Chondrocyte (in vitro differentiated cells): ENCODE measurements around the gene BORCS6. TPM values are rescaled to one million over a fixed set of nuclear protein-coding genes. Genes with fewer than 3 reads are reported as not detected.

ENCODE experiments used
- DNase-seq: peaks from one replicate; pipeline ENCODE4 v3.0.0; 2021; ENCODE audit warnings: mixed read lengths, low spot score
- H3K27ac Mint-ChIP-seq: one replicate; pipeline ENCODE4 v1.8.0; 2021; ENCODE audit warnings: mild to moderate bottlenecking, moderate library complexity, mixed read lengths; ENCODE audit not compliant: unreplicated experiment
- H3K27me3 Mint-ChIP-seq: 2 replicates; pipeline ENCODE4 v1.8.0; 2021; ENCODE audit warnings: low read depth, mixed read lengths
- H3K36me3 Mint-ChIP-seq: 2 replicates; pipeline ENCODE4 v1.8.0; 2021; ENCODE audit warnings: low read depth, mixed read lengths
- H3K4me1 Mint-ChIP-seq: 2 replicates; pipeline ENCODE4 v1.8.0; 2021; ENCODE audit warnings: low read depth, mild to moderate bottlenecking, mixed read lengths
- H3K4me3 Mint-ChIP-seq: one replicate; pipeline ENCODE4 v1.8.0; 2021; ENCODE audit warnings: mild to moderate bottlenecking, moderate library complexity, mixed read lengths; ENCODE audit not compliant: unreplicated experiment
- H3K9me3 Mint-ChIP-seq: 2 replicates; pipeline ENCODE4 v1.8.0; 2021; ENCODE audit warnings: low read depth, mixed read lengths
- total RNA-seq: library from RNA; stranded (reverse); gene quantifications from 3 replicates; pipeline ENCODE4 v1.2.1, GENCODE V29; 2021
- TF ChIP-seq, protein P1 (sequence below): fragments of 200-600 bp; sonication (generic); IDR thresholded peaks from 2 replicates; pipeline ENCODE4 v1.5.0; 2021; ENCODE audit warnings: antibody characterized with exemption, mild to moderate bottlenecking, moderate library complexity

BORCS6 gene
- total RNA-seq, 1 donor from 2014 or later = 8.2 TPM

DNA sequence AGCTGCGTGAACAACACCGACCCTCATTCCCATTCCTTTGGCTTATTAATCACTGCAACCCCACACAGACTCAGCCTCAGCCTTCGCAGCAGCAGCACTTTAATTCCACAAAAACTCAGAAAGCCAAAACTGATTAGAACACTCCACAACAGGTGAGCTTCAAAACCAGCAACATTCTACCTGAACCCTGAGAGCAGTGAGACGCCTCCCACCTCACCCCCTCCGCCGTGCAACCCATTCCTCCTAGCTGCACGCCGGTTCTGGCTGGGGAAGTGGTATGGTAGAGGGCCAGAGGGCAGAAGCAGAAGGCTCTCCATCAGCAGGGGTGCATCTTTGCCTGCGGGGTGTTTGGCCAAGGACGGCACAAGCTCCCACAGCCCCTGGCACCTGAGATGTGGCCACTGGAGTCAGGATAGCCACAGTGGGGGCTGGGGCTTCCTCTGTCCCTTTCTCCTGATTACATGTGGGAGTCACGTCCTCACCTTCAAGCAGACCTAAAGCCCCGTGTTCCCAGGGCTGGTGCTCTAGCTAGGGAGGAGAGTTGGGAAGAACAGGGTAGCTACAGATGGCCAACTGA lies 1.6 kb downstream of the BORCS6 start:
- Mint-ChIP-seq H3K27me3 (no peaks in the 10 kb centered on the region), H3K4me3 (no peak overlapping the region), H3K9me3 (no peaks in the 10 kb centered on the region), H3K27ac (no peak overlapping the region), H3K36me3 (no peaks in the 10 kb centered on the region), H3K4me1 (peaks cover 11% of the 10 kb centered on the region)
- TF ChIP-seq, protein P1, sequence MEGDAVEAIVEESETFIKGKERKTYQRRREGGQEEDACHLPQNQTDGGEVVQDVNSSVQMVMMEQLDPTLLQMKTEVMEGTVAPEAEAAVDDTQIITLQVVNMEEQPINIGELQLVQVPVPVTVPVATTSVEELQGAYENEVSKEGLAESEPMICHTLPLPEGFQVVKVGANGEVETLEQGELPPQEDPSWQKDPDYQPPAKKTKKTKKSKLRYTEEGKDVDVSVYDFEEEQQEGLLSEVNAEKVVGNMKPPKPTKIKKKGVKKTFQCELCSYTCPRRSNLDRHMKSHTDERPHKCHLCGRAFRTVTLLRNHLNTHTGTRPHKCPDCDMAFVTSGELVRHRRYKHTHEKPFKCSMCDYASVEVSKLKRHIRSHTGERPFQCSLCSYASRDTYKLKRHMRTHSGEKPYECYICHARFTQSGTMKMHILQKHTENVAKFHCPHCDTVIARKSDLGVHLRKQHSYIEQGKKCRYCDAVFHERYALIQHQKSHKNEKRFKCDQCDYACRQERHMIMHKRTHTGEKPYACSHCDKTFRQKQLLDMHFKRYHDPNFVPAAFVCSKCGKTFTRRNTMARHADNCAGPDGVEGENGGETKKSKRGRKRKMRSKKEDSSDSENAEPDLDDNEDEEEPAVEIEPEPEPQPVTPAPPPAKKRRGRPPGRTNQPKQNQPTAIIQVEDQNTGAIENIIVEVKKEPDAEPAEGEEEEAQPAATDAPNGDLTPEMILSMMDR = no peak
- DNase-seq = no peak

DNA sequence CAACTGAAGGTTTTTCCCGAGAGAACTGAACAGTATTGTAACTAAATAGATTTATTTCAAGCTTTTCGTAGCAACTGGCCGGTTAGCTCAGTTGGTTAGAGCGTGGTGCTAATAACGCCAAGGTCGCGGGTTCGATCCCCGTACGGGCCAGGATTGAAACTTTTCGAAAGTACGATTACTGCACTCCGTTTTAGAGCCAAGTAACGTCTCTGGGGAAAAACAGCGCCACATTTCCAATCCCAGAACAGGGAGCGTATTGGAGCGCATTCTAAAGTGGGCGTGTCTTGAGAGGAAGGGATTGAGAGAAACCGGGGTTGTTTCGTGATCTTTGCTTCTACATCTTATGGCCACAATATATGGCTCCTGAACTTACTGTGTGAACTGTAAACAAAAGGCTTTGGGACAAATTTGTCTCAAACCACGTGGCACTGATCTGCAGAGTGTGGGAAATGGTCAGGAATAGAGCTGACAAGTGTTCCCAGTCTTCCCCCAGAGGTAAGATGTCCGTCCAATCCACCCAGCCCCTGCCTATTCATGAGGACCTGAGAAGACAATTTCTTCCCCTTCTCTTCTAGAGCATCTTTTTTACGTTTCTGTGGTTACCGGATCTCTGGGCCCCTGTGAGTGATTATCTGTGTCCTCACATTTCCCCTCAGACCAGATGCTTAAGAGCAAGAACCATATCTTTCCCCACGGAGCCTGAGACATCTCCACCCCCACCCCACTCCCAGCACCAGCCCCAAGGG lies 2.3 kb downstream of the BORCS6 start:
- peaks cover 11% of the 10 kb centered on the region for H3K4me1 Mint-ChIP-seq
- H3K27me3 Mint-ChIP-seq = no peaks in the 10 kb centered on the region
- H3K36me3 Mint-ChIP-seq = no peaks in the 10 kb centered on the region
- no peak for DNase-seq
- no peak overlapping the region for H3K27ac Mint-ChIP-seq
- H3K4me3 Mint-ChIP-seq = no peak overlapping the region
- no peaks in the 10 kb centered on the region for H3K9me3 Mint-ChIP-seq
- TF ChIP-seq, protein P1 = no peak

DNA sequence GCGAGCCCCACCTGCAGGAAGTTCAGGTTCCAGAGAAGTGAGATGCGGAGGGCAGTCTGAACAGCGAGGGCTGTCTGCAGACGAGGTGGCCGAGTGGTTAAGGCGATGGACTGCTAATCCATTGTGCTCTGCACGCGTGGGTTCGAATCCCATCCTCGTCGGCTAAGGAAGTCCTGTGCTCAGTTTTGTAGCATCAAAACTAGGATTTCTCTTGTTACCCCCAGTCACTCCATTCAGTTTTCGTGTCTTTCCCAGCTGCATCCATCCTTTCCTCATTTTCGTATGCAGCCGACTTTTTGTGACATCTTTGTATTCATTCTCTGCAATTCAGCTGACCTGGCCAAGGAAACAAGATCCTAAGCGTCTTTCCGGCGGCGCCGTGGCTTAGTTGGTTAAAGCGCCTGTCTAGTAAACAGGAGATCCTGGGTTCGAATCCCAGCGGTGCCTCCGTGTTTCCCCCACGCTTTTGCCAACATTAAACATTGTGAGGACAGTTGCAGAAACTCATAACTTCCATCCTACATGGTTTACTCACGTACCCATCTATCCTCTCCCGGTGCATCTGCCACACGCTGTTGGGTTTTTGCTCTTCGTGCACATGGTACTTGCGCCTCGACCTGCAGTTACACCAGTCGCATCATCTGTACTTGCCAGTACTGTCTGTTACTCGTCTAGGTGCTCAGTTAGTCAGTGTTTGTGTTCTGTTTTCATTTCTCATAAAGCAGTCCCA lies 3.0 kb downstream of the BORCS6 start:
- Mint-ChIP-seq H3K36me3 (no peaks in the 10 kb centered on the region), H3K27ac (no peak overlapping the region), H3K4me3 (no peak overlapping the region), H3K9me3 (no peaks in the 10 kb centered on the region), H3K4me1 (peaks cover 11% of the 10 kb centered on the region), H3K27me3 (no peaks in the 10 kb centered on the region)
- TF ChIP-seq, protein P1 = no peak
- no peak for DNase-seq

DNA sequence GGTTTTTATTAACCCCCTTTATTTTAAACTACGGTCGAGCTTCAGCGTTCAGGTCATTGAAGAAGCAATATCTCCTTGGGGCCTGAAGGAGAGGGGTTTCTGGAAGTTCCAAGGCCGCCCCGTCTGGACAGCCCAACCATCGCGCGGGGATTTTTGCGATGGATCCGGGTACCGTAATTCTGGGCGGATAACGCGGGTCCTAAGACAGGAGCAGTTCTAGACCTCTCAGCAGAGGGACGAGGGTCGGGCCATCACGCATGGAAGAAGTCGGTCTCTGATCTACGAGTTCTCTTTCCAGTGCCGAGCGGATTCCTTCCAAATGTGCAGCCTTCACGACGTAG lies 3.6 kb downstream of the BORCS6 start:
- Mint-ChIP-seq H3K4me1 (peaks cover 11% of the 10 kb centered on the region), H3K36me3 (no peaks in the 10 kb centered on the region), H3K27ac (no peak overlapping the region), H3K27me3 (no peaks in the 10 kb centered on the region), H3K9me3 (no peaks in the 10 kb centered on the region), H3K4me3 (no peak overlapping the region)
- TF ChIP-seq, protein P1 = peak; percentile 74
- no peak for DNase-seq

DNA sequence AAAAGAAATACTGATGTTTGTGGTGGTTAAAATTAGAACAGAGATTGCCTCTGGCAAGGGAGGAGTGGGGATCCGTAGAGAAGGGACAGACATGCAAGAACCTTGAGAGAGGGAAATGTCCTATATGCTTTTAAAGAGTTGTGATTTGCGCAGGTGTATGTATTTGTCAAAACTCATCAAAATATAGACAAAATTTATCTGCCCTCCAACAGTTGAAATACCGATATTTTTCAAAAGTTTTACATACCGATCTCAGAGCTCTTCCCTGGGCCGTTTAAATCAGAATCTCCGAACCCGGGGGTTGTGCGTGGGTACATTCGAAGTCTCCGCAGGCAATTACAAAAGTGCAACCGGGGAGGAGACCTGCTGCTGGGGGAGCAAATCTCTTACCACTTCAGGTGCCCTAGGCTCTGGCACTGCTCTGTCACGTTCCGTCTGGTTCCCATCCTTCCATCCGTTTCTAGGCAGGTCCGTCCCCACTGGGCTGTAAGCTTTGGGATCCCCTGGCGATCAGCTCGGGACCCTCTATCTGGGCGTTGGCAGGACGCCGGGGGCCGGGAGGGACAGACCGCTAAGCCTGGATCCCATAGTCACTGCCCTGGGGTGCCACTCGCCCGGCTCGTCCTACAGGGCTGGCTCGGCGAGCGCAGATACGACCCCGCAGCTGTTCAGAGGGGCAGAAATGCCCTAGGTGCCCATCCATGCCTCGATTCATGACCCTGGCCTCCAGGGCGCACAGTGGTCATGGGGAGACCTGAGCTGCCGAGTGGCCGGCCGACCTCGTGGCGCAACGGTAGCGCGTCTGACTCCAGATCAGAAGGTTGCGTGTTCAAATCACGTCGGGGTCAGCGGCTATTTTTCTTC lies 4.2 kb downstream of the BORCS6 start:
- no peaks in the 10 kb centered on the region for H3K9me3 Mint-ChIP-seq
- no peak overlapping the region for H3K27ac Mint-ChIP-seq
- H3K27me3 Mint-ChIP-seq = no peaks in the 10 kb centered on the region
- H3K4me1 Mint-ChIP-seq = peaks cover 8% of the 10 kb centered on the region
- TF ChIP-seq, protein P1 = no peak
- DNase-seq = no peak
- H3K36me3 Mint-ChIP-seq = no peaks in the 10 kb centered on the region
- H3K4me3 Mint-ChIP-seq = no peak overlapping the region
